RWPE1 (cell line): Measurements from ENCODE around the gene ZNF691.

ENCODE experiments used
- CTCF ChIA-PET: fragments of 350-600 bp; sonication (Branson Sonifier 250); formaldehyde crosslinking; extraction: SDS; loops from one replicate; lab custom pipeline; 2021; lab: Yijun Ruan, JAX
- POLR2A ChIA-PET: fragments of 400-600 bp; formaldehyde crosslinking; extraction: SDS; loops from one replicate; lab custom pipeline; 2020; ENCODE audit warnings: antibody characterized with exemption; ENCODE audit not compliant: low non-redundant PET; lab: Yijun Ruan, JAX
- DNase-seq: peaks from one replicate; pipeline ENCODE4 v3.0.0; 2012; ENCODE audit warnings: low spot score
- H3K27ac ChIP-seq: fragments of 450-650 bp; 2 replicates; pipeline ENCODE4 v1.5.1; 2017
- TF ChIP-seq, protein P1 (sequence below): fragments of 450-650 bp; conservative IDR thresholded peaks from 2 replicates; pipeline ENCODE4 v1.5.1; 2017; ENCODE audit warnings: low read depth, mild to moderate bottlenecking

ZNF691 gene

DNA sequence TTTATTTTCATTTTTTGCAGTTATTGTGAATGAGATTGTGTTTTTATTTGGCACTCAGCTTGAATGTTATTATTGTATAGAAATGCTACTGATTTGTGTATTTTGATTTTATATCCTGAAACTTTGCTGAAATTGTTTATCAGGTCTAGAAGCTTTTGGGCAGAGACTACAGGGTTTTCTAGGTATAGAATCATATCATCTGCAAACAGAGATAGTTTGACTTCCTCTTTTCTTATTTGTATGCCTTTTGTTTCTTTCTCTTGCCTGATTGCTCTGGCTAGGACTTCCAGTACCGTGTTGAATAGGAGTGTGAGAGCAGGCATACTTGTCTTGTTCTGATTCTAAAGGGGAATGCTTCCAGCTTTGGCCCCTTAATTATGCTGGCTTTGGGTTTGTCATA lies 27.3 kb downstream of the ZNF691 start:
- no peak overlapping the region for H3K27ac ChIP-seq
- TF ChIP-seq, protein P1, sequence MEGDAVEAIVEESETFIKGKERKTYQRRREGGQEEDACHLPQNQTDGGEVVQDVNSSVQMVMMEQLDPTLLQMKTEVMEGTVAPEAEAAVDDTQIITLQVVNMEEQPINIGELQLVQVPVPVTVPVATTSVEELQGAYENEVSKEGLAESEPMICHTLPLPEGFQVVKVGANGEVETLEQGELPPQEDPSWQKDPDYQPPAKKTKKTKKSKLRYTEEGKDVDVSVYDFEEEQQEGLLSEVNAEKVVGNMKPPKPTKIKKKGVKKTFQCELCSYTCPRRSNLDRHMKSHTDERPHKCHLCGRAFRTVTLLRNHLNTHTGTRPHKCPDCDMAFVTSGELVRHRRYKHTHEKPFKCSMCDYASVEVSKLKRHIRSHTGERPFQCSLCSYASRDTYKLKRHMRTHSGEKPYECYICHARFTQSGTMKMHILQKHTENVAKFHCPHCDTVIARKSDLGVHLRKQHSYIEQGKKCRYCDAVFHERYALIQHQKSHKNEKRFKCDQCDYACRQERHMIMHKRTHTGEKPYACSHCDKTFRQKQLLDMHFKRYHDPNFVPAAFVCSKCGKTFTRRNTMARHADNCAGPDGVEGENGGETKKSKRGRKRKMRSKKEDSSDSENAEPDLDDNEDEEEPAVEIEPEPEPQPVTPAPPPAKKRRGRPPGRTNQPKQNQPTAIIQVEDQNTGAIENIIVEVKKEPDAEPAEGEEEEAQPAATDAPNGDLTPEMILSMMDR, result no peak
- no peak for DNase-seq
- ChIA-PET CTCF (no interaction called here), POLR2A (no interaction called here)

DNA sequence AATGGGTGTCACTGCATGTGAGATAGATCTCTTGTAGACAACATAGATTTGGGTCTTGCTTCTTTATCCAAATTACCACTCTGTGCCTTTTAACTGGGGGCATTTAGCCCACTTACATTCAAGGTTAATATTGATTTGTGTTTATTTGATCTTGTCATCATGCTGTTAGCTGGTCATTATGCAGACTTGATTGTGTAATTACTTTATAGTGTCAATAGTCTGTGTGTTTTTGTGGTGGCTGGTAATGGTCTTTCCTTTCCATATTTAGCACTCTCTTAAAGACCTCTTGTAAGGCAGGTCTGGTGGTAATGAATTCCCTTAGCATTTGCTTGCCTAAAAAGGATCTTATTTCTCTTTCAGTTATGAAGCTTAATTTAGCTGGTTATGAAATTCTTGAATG lies 29.6 kb downstream of the ZNF691 start:
- ChIA-PET CTCF (no interaction called here), POLR2A (no interaction called here)
- TF ChIP-seq, protein P1, result no peak
- no peak for DNase-seq
- no peak overlapping the region for H3K27ac ChIP-seq

DNA sequence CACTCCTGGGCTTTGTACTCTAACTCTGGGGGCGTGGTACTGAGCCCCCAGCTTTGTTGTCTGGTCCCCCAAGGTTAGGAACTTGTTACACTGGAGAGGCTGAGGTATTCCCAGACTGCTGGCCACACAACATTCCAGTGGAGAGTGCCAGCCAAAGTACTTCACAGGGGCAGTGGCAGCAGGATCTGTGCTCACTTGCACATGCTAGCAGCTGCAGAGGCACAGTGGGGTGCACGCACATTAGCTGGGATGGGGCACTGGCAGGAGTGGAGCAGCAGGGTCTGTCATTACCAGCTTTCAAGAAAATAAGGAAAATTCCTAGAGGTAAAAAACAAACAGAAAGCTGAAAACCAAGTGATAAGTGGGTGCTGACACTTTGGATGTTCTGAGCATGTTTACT lies 31.0 kb downstream of the ZNF691 start:
- ChIA-PET CTCF (no interaction called here), POLR2A (no interaction called here)
- TF ChIP-seq, protein P1, result no peak
- no peak for DNase-seq
- H3K27ac ChIP-seq, result no peak overlapping the region

DNA sequence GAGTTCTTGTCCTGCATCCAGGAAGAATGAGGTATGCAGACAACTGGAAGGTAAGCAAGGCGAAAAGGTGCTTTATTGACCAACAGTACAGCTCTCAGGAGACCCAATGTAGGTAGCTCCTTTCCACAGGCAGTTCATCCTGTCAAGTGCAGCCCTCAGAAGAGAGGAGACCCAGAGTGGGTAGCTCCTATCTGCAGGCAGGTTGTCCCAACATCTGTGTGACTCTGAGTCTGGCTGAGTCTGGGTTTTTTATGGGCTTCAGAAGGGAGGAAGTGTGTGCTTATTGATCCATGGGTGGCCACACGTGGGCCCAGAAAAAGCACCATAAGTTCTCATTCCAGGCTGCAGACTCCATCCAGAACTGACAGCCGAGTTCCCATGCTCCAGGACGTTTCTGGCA lies 34.0 kb downstream of the ZNF691 start:
- TF ChIP-seq, protein P1, result no peak
- ChIA-PET POLR2A (no interaction called here), CTCF (no interaction called here)
- H3K27ac ChIP-seq, result no peak overlapping the region
- no peak for DNase-seq

DNA sequence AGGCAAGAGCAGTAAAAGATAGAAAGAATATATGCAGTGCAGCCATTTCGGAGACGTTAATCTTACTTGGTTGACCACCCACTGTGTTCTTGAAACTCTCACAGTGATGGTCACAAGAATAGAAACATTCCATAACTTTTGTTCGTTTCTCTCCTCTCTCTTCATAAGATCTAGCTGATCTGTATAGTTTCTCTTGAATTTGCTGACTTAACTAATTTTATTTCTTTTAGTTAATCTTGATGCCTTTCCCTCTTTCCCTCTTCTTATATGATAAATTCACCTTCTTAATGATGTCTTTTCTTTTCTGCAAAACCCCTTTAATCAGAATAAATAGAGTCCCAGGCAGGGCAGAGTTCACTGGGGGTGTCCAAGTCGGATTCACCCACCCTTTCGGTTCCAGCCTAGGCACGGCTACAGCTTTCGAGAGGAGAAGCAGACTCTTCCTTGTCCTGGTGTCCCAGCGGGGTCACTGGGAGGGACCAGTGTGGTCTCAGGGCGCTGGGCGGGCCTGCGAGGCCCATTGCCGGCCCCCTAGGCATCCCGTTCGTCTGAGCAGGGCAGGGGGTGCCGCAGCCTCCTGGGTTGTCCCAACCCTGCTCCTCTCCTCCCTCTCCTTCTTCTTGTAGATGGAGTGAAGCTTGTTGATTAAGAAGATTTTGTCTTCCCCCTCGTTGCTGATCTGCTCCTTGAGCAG lies 39.8 kb downstream of the ZNF691 start:
- TF ChIP-seq, protein P1, result no peak
- CTCF ChIA-PET, result no interaction called here

DNA sequence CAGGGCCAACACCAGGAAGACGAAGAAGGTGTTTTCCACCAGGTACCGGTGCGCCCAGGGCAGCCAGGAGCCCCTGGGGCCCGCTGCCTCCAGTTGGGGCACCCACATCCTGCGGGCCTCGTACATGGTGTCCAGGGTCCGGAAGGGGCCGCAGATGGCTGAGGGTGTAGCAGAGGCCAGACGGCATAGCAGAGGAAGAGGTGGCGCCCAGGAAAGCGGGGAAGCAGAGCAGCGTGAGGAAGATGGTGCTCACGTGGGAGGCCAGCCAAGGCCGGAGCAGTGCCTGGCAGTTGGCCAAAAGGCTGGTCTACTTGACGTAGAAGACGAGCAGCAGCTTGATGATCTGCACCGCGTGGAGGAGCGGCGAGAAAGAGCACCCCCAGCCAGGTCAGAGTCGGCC lies 40.4 kb downstream of the ZNF691 start:
- TF ChIP-seq, protein P1, result no peak
- no peak for DNase-seq
- POLR2A ChIA-PET, result no interaction called here
- CTCF ChIA-PET, result no interaction called here
- H3K27ac ChIP-seq, result no peak overlapping the region

More for the DNA sequence above, 39.8 kb downstream of the ZNF691 start:
- H3K27ac ChIP-seq, result no peak overlapping the region
- DNase-seq, result no peak
- POLR2A ChIA-PET, result no interaction called here

DNA sequence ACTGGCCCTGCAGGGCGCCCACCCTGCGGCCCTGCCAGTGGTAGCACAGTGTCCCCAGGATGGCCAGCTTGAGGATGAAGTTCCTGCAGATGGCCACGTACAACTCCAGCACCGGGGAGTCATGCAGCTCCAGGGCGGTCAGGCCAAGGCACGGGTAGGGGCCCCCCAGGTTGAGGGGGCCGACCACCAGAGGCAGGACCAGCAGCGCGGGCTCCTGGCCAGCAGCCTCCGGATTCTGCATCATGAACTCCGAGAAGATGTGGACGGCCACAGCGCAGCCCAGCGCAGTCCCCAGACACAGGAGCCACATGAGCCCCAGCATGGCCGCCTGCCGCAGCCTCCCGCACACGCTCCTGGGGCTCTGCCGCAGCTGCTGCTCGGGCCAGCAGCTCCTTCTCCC lies 41.0 kb downstream of the ZNF691 start:
- POLR2A ChIA-PET, result no interaction called here
- no peak overlapping the region for H3K27ac ChIP-seq
- TF ChIP-seq, protein P1, result no peak
- no peak for DNase-seq
- CTCF ChIA-PET, result no interaction called here
